Motor neuron (in vitro differentiated cells): ENCODE data around the gene RHOBTB3. TPM values are rescaled to one million over a fixed set of nuclear protein-coding genes. Genes with fewer than 3 reads are reported as not detected.

Source experiments
- ATAC-seq, 8 experiments: fragments of 200-7000 bp; cut with Tn5 transposase; replicated peaks in 6 of 8; 2 replicates each; pipeline ENCODE4 v1.8.0; 2021; ENCODE audit warnings: mild to moderate bottlenecking in 8 of 8, moderate library complexity in 8 of 8
- H3K27ac ChIP-seq, 2 donors: fragments of 250-450 bp; sonication (Bioruptor Pico); 2 replicates each; pipeline ENCODE4 v1.9.0; 2021; ENCODE audit warnings: antibody characterized with exemption in 2 of 2, mild to moderate bottlenecking in 2 of 2, moderate library complexity in 1 of 2
- H3K4me1 ChIP-seq, 2 donors: fragments of 250-450 bp; sonication (Bioruptor Pico); replicated peaks in 1 of 2; 2 replicates each; pipeline ENCODE4 v1.6.1; 2021; ENCODE audit warnings: antibody characterized with exemption in 2 of 2, mild to moderate bottlenecking in 2 of 2, moderate library complexity in 1 of 2
- H3K4me3 ChIP-seq, 5 donors: fragments of 250-450 bp; sonication (Bioruptor Pico); 2 replicates each; pipeline ENCODE4 v1.9.0; 2021; ENCODE audit warnings: antibody characterized with exemption in 5 of 5, mild to moderate bottlenecking in 5 of 5, moderate library complexity in 4 of 5
- whole genome bisulfite sequencing, 10 experiments: fragments of 450-650 bp; shearing (Covaris generic); methylation state at CpG; one replicate each; pipeline ENCODE4 v1.0.0; 2022; 5-methylcytosine and 5-hydroxymethylcytosine counted together
- in situ Hi-C, 9 experiments: fragments of 400-800 bp; cut with MboI; loops; one replicate each; pipeline ENCODE4 v1.15.0; 2021; ENCODE audit warnings: low sequenced_read_pairs in 9 of 9, low pct_unique_long_range_greater_than_20kb in 2 of 9; ENCODE audit not compliant: unreplicated experiment in 9 of 9
- total RNA-seq, 8 experiments: library from RNA; unstranded; fragments of 300-600 nt; gene quantifications; 2 replicates each; pipeline versions ENCODE4 v1.2.3 to v1.2.4, GENCODE V29; 2022

The RHOBTB3 gene
- total RNA-seq, 8 experiments from 2014 or later = 28.4 to 296 (median 59.4) TPM

- no peaks in the 10 kb centered on the region for H3K4me1 ChIP-seq
- no peak overlapping the region for H3K27ac ChIP-seq
- in situ Hi-C loops = no loop called here
- H3K4me3 ChIP-seq = no peak overlapping the region
- WGBS, 10 experiments = 20 to 100% (median 75%) methylated on average over 1 to 2 of the region's 2 CpGs
- no peak for ATAC-seq
Observed at GRCh38 chr5:95718738-95719137, 12.4 kb upstream of the RHOBTB3 start.

DNA sequence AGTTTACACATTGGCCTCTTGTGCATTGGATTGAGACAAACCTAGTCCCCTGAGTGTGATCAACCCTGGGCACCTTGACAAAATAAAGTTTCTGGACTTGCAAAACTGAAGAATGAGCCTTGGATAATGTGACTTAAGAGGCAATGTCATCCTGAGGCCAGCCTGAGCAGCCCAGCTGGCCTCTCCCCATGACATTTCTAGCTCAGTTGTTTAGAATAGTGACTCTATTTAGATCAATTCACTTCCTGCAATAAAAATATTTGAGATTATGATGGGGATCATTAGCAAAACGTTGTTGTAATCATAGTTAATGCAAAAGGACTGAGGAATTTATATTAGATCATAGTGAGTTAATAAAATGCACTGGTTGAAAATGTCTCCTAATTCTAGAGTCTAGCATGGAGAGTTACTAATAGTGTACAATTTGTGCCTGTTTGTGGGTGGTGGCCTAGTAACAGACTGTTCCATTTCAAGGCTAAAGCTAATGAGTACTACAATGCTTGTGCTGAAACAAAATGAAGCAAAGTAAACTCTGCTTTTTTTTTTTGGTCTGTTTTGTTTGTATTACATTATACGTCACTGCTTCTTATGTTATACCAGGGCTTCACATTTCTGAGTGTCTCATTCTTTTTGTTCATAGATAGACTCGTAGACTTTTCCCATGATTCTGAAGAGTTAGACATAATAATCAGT, 10.9 kb upstream of the RHOBTB3 start:
- no peaks in the 10 kb centered on the region for H3K4me1 ChIP-seq
- in situ Hi-C loops = no loop called here
- ATAC-seq = peak in 3 of 8 experiments; percentile 55 to 66 (median 57)
- no peak overlapping the region for H3K4me3 ChIP-seq
- 25 to 100% (median 75%) methylated on average over 1 to 3 of the region's 3 CpGs; no CpG with 5 or more reads in 1 of the 10 experiments for WGBS, 10 experiments
- H3K27ac ChIP-seq = no peak overlapping the region

DNA sequence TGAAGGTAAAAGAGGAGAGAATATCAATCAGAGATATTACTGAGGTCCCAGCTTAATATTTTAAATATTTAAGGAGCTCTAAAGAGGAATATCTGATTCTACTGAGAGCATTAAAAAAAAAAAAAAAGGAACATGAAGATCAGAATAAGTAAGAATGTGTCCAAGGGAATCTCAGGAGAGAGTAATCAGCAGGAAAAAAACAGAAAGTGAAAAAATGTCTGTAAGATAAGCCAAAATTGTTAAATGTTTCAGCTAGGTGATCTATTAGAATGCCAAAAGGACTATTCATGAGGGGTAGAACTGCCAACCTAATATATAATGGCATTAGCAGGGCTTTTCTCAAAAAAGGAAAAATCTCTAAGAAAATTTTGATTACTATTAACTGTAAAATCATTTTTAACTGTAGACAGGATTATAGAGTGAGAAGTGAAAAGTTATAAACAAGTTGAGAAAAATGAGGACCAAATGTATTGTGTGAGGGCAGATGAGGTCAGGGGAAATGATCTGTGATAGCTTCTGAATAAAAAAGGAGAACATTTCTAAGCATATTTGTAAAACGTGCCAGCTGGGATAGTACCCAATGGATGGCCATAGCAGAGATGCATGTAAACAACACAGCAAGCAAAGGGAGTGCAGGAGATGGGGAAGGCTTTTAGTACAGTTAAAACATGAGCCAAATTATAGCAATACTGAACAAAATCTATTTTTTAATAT, 9.4 kb upstream of the RHOBTB3 start:
- no peaks in the 10 kb centered on the region for H3K4me1 ChIP-seq
- H3K4me3 ChIP-seq = no peak overlapping the region
- WGBS, 10 experiments = 0 to 100% (median 50%) methylated on average over 1 of the region's 1 CpG; no CpG with 5 or more reads in 3 of the 10 experiments
- no peak for ATAC-seq
- H3K27ac ChIP-seq = no peak overlapping the region
- in situ Hi-C loops = no loop called here

DNA sequence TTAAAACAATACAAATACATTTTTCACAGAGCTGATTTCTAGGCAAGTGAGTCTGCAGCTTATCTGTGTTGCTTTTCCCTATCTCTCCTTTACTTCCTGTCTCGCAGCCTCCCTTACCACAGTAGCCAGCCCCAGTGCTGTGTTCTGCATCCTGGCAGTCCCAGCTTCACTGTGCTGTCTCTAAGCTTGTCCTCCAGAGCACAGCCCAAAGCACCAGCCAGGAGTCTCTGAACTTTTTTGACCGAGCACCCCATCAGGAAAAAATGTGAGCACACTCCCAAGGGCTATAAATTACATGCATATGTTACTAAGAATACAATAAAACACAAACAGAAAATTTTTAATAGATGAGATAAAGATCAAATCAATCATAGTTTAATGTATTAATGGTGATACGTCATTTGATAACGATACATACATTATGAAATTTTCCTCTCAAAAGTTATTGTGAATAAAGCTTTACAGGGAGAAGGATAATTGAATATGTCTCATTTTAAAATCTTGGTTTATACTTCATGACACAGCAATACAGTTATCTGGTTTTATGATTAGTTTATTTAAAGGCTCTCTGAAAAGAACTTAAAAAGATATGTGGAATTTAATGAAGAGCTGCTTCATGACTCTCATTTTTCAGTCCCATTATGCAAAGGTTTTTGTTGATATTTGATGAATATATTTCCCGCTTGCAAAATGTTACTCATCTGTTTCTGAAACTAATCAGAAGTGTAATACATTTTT, 7.3 kb upstream of the RHOBTB3 start:
- Histone ChIP-seq H3K4me3 (no peak overlapping the region), H3K27ac (no peak overlapping the region), H3K4me1 (no peaks in the 10 kb centered on the region)
- in situ Hi-C loops = no loop called here
- 28 to 100% (median 88%) methylated on average over 2 to 5 of the region's 5 CpGs for WGBS, 10 experiments
- peak in 2 of 8 experiments; percentile 10 to 28 for ATAC-seq

DNA sequence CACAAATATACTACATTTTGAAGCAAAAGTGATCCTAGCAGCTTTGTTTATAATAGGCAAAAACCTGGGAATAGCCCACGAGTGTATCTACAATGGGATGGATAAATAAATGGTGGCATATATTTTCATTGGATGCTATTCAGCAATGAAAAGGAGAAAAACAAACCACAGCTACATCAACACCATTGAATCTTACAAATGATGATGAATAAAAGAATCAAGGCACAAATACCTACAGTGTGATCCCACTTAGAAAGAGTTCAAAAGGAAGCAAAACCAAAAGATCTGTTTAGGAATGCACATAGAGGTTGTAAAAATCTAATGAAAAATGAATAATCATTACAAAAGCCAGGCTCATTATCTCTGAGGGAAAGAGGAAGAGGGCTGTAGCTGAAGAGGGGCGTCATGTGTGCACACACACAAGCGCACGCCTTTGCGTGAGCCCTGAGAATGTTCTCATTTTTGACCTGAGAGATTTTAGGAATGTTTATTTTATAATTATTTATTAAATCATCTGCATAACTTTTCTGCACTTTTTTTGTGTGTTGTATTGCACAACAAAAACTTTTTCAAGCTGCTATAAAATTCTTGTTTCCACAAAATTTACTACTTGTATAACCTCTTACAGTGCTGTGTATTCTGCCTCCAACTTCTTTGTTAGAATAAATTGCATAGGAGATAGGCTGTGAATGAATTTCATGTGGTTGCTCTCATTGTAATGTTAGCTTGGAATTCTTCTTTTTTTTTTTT, 5.9 kb upstream of the RHOBTB3 start:
- in situ Hi-C loops = no loop called here
- Histone ChIP-seq H3K4me1 (peaks cover 0 to 2% of the 10 kb centered on the region in 2 donors), H3K4me3 (no peak overlapping the region), H3K27ac (no peak overlapping the region)
- 38 to 100% (median 63%) methylated on average over 1 to 5 of the region's 5 CpGs for WGBS, 10 experiments
- ATAC-seq = peak in 2 of 8 experiments; percentile 18 to 22

DNA sequence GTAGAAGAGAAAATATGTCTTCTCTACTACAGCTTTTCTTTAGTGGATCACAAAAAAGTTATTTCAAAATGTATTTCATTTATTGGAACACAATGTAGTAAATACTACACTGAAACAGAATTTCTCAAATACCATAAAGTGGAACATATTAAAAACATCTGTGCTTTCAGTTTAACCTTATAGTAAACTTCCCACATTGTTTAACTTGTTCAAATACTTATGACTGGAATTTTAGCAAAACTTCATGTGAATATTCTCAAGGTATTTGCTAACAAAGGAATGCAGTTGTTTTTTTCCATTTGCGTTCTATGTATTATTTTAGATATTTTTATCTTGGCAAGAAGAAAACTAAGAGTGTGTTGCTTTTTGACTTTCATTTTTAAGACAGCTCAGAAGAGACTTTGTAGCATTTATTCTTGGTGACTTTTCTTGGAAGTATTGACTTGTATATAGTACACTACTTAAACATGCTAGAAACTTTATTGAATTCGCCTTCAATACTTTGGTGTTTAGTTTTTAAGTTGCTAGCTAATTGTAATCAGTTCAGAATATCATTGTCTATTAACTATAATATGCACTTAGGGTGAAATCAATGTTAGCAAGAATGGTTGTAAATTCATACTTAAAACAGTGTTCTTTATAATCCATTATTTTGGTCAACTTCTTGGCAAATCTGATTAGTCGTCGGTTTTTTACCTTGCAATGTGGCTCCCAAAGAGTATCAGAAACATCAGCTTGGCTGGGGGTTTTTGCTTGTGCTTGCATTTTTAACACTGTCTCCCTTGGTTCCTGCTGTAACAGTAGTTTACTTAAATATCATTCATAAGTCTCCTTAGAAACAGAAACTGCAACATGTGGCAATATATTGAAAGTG, 5.0 kb upstream of the RHOBTB3 start:
- WGBS, 10 experiments = 3 to 100% (median 87%) methylated on average over 1 to 4 of the region's 4 CpGs; no CpG with 5 or more reads in 1 of the 10 experiments

GRCh38 chr5:95726811-95727763, 4.0 kb upstream of the RHOBTB3 start:
- WGBS, 10 experiments = 0 to 100% (median 50%) methylated on average over 1 to 5 of the region's 5 CpGs; no CpG with 5 or more reads in 1 of the 10 experiments
- Histone ChIP-seq H3K4me1 (peaks cover 0 to 4% of the 10 kb centered on the region in 2 donors), H3K27ac (no peak overlapping the region), H3K4me3 (no peak overlapping the region)
- no peak for ATAC-seq
- in situ Hi-C loops = no loop called here

More for the DNA sequence above, 5.0 kb upstream of the RHOBTB3 start:
- no peak for ATAC-seq
- Histone ChIP-seq H3K4me3 (no peak overlapping the region), H3K27ac (no peak overlapping the region), H3K4me1 (peaks cover 0 to 4% of the 10 kb centered on the region in 2 donors)
- in situ Hi-C loops = no loop called here

DNA sequence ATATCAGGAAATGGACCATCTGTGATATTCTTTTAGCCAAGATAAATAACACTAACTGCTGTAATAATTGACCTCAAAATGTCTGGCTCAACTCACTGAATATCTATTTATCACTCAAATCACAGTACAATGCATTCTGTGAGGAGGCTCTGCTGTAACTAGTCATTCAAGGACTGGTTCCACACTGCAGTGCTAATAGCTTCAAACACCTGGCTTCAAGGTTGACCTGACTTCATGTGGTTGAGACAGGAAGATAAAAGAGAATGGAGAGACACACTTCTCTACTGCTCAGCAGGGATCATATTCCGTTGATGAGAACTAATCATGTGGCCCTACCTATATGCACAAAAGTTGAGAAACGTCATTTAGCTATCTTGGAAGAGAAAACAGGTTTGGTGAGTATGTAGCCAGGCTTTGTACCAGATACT, 3.4 kb upstream of the RHOBTB3 start:
- Histone ChIP-seq H3K4me3 (no peak overlapping the region), H3K27ac (no peak overlapping the region), H3K4me1 (peaks cover 0 to 6% of the 10 kb centered on the region in 2 donors)
- in situ Hi-C loops = no loop called here
- WGBS, 10 experiments = 56 to 100% (median 83%) methylated on average over 1 to 2 of the region's 2 CpGs; no CpG with 5 or more reads in 3 of the 10 experiments
- ATAC-seq = no peak

DNA sequence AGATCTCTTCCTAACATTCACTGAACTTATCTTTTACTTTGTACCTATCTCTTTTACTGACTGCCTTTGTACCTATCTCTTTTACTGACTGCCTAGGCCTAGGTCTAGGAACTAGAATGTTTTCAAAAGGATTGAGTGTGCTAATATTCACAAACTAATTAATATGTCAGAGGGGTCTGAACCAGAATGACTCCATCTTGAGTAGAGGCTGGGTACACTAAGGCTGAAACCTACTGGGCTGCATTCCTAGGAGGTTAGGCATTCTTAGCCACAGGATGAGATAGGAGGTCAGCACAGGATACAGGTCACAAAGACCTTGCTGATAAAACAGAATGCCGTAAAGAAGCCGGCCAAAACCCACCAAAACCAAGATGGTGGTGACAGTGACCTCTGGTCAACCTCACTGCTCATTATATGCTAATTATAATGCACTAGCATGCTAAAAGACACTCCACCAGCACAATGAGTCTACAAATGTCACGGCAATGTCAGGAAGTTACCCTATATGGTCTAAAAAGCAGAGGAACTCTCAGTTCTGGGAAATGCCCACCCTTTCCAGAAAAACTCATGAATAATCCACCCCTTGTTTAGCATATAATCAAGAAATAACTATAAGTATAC, 2.5 kb upstream of the RHOBTB3 start:
- H3K27ac ChIP-seq = no peak overlapping the region
- in situ Hi-C loops = no loop called here
- H3K4me1 ChIP-seq = peaks cover 6 to 14% of the 10 kb centered on the region in 2 donors
- WGBS, 10 experiments = 80 to 100% (median 89%) methylated on average over 1 to 3 of the region's 3 CpGs; no CpG with 5 or more reads in 4 of the 10 experiments
- no peak overlapping the region for H3K4me3 ChIP-seq
- peak in 2 of 8 experiments; percentile 5 to 7 for ATAC-seq

DNA sequence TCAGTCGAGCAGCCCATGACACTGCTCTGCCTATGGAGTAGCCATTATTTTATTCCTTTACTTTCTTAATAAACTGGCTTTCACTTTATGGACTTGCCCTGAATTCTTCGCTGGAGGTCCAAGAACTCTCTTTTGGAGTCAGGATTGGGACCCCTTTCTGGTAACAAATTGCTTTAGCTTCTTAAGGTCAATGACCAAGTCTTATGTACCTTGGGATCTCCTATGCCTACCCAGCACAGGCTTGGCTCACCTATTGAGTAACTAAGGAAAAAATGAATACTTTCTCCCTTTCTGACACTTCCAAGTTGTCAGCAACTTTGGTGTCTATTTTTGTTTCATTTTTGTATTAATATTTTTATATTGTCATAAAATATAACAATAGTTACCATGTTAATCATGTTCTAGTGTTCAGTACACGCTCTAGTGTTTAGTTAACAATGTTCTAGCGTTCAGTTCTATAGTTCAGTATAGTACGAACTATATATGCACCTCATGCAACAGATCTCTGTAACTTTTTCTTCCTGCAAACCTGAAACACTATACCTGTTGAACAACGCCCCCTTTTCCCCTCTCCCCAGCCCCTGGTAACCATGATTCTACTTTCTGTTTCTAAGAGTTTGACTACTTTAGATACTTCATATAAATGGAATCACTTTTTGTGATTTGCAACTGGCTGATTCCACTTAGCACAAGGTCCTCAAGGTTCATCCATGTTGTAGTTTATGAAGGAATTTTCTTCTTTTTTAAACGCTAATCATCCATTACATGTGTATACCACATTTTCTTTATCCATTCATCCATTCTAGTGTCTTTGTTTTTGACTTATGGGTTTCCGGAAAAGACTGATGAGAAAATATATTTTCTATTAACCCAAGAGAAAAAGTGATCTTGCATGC, 1.8 kb upstream of the RHOBTB3 start:
- no peak for ATAC-seq
- H3K27ac ChIP-seq = no peak overlapping the region
- H3K4me3 ChIP-seq = no peak overlapping the region
- H3K4me1 ChIP-seq = peaks cover 11 to 21% of the 10 kb centered on the region in 2 donors
- in situ Hi-C loops = no loop called here
- 53 to 100% (median 89%) methylated on average over 1 to 8 of the region's 8 CpGs for WGBS, 10 experiments
